Calu3 (cell line): ENCODE measurements around the gene CDK18. TPM values are rescaled to one million over a fixed set of nuclear protein-coding genes. Genes with fewer than 3 reads are reported as not detected.

Experiments
- BruUV-seq: library from RNA; stranded (reverse); fragments of 400-500 nt; replicated peaks from 2 replicates; lab custom pipeline; 2021; lab: Mats Ljungman, UMichigan
- CTCF ChIA-PET: fragments of 300-600 bp; sonication (Branson Sonifier 250); formaldehyde crosslinking; loops from one replicate; lab custom pipeline; 2022; ENCODE audit warnings: antibody characterized with exemption; lab: Charles Lee
- DNase-seq: peaks from one replicate; pipeline ENCODE4 v3.0.0; 2022
- H3K27ac Mint-ChIP-seq: one replicate; pipeline ENCODE4 v1.8.0; 2022; ENCODE audit warnings: mixed read lengths; ENCODE audit not compliant: unreplicated experiment
- H3K27me3 Mint-ChIP-seq: one replicate; pipeline ENCODE4 v1.8.0; 2022; ENCODE audit warnings: mixed read lengths; ENCODE audit not compliant: unreplicated experiment
- H3K36me3 Mint-ChIP-seq: one replicate; pipeline ENCODE4 v1.8.0; 2022; ENCODE audit warnings: mild to moderate bottlenecking, moderate library complexity, mixed read lengths; ENCODE audit not compliant: insufficient read depth, unreplicated experiment
- H3K4me1 Mint-ChIP-seq: one replicate; pipeline ENCODE4 v1.8.0; 2022; ENCODE audit warnings: mild to moderate bottlenecking, low read depth, mixed read lengths; ENCODE audit not compliant: unreplicated experiment
- H3K4me3 Mint-ChIP-seq: one replicate; pipeline ENCODE4 v1.8.0; 2022; ENCODE audit warnings: mild to moderate bottlenecking, low read depth, moderate library complexity, mixed read lengths; ENCODE audit not compliant: unreplicated experiment
- H3K9me3 Mint-ChIP-seq: one replicate; pipeline ENCODE4 v1.8.0; 2022; ENCODE audit warnings: low read depth, mixed read lengths; ENCODE audit not compliant: unreplicated experiment
- CTCF ChIP-seq: fragments of 200-600 bp; IDR thresholded peaks from one replicate; pipeline ENCODE4 v1.8.0; 2022; ENCODE audit warnings: antibody characterized with exemption; ENCODE audit not compliant: unreplicated experiment
- intact Hi-C: fragments of 100-400 bp; cut with micrococcal nuclease; formaldehyde crosslinking; loops from one replicate; pipeline ENCODE4 v1.10.0; 2022; ENCODE audit not compliant: unreplicated experiment
- total RNA-seq: library from RNA; stranded (reverse); gene quantifications from 2 replicates; pipeline ENCODE4 v1.2.3, GENCODE V29; 2022

The CDK18 gene
- total RNA-seq, 1 experiment from 2014 or later, result 44.0 TPM

- peaks cover 22% of the 10 kb centered on the region for H3K4me1 Mint-ChIP-seq
- intact Hi-C loops, result no loop called here
- no peak for TF ChIP-seq CTCF
- no peak for DNase-seq
- H3K27ac Mint-ChIP-seq, result no peak overlapping the region
- H3K27me3 Mint-ChIP-seq, result no peaks in the 10 kb centered on the region
- no peaks in the 10 kb centered on the region for H3K9me3 Mint-ChIP-seq
- CTCF ChIA-PET, result no interaction called here
- H3K4me3 Mint-ChIP-seq, result no peak overlapping the region
- H3K36me3 Mint-ChIP-seq, result peaks cover 1% of the 10 kb centered on the region
- no TSS peak for BruUV-seq
Measured at GRCh38 chr1:205510951-205511330, 6.5 kb downstream of the CDK18 start.

- H3K36me3 Mint-ChIP-seq, result no peaks in the 10 kb centered on the region
- H3K27me3 Mint-ChIP-seq, result no peaks in the 10 kb centered on the region
- H3K4me3 Mint-ChIP-seq, result no peak overlapping the region
- no TSS peak for BruUV-seq
- no peak for TF ChIP-seq CTCF
- no peak overlapping the region for H3K27ac Mint-ChIP-seq
- intact Hi-C loops, result no loop called here
- peaks cover 20% of the 10 kb centered on the region for H3K4me1 Mint-ChIP-seq
- CTCF ChIA-PET, result interaction anchor here (1.1 kb wide), 1 partner anchor 17 kb away, joined by 3 read pairs; no protein-coding TSS in a partner anchor
- H3K9me3 Mint-ChIP-seq, result no peaks in the 10 kb centered on the region
- DNase-seq, result no peak
Measured at GRCh38 chr1:205512059-205513045, 7.9 kb downstream of the CDK18 start.

- H3K27me3 Mint-ChIP-seq, result no peaks in the 10 kb centered on the region
- no peak for DNase-seq
Measured at GRCh38 chr1:205513774-205514173, 9.3 kb downstream of the CDK18 start.

More at GRCh38 chr1:205513774-205514173, 9.3 kb downstream of the CDK18 start:
- TF ChIP-seq CTCF, result no peak
- peaks cover 20% of the 10 kb centered on the region for H3K4me1 Mint-ChIP-seq
- H3K4me3 Mint-ChIP-seq, result no peak overlapping the region
- H3K36me3 Mint-ChIP-seq, result no peaks in the 10 kb centered on the region
- no peaks in the 10 kb centered on the region for H3K9me3 Mint-ChIP-seq
- CTCF ChIA-PET, result interaction anchor here (1.1 kb wide), 1 partner anchor 15 kb away, joined by 3 read pairs; no protein-coding TSS in a partner anchor
- intact Hi-C loops, result no loop called here
- no TSS peak for BruUV-seq
- no peak overlapping the region for H3K27ac Mint-ChIP-seq
